Measurements from ENCODE around the gene GJA1.

DNA sequence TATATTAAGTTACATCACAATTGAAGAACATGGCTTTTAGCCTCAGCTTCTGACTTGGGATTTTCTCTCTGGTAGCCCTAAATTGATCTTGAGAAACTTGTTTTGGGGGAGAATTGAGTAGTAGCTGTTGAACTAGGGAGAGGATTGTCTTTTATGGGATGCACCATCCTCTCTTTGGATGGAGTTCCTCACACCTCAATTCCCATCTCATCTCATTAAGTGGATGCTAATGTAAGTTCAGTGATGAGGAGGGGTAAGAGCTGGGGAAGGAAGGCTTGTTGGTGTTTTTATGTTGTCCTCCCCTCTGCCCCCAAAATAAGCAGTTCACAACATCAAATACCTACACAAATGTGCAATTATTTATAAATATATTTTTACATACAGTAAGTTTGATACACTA lies 4.0 kb downstream of the GJA1 start:
- TF ChIP-seq, protein P1, sequence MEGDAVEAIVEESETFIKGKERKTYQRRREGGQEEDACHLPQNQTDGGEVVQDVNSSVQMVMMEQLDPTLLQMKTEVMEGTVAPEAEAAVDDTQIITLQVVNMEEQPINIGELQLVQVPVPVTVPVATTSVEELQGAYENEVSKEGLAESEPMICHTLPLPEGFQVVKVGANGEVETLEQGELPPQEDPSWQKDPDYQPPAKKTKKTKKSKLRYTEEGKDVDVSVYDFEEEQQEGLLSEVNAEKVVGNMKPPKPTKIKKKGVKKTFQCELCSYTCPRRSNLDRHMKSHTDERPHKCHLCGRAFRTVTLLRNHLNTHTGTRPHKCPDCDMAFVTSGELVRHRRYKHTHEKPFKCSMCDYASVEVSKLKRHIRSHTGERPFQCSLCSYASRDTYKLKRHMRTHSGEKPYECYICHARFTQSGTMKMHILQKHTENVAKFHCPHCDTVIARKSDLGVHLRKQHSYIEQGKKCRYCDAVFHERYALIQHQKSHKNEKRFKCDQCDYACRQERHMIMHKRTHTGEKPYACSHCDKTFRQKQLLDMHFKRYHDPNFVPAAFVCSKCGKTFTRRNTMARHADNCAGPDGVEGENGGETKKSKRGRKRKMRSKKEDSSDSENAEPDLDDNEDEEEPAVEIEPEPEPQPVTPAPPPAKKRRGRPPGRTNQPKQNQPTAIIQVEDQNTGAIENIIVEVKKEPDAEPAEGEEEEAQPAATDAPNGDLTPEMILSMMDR (IDR thresholded peaks at IDR 0.05; ENCODE audit: low read length), result no peak
- TF ChIP-seq EZH2 (optimal IDR thresholded peaks at IDR 0.05; ENCODE audit: low read depth, low read length), result no peak

All from MM.1S (cell line).